GM23248 (cell line): ENCODE measurements around the gene GJC2. TPM values are rescaled to one million over a fixed set of nuclear protein-coding genes. Genes with fewer than 3 reads are reported as not detected.

ENCODE experiments used
- DNase-seq: peaks from one replicate; pipeline ENCODE4 v3.0.0-alpha.2; 2015
- H2AFZ ChIP-seq: fragments of 200-600 bp; sonication (generic); 2 replicates; pipeline ENCODE4 v1.6.1; 2016; ENCODE audit warnings: antibody characterized with exemption
- H3F3A ChIP-seq: fragments of 200-600 bp; sonication (generic); 2 replicates; pipeline ENCODE4 v1.6.1; 2016; ENCODE audit warnings: mild to moderate bottlenecking, antibody characterized with exemption, mixed run types; ENCODE audit not compliant: insufficient read depth
- H3K27ac ChIP-seq: fragments of 200-600 bp; sonication (generic); 2 replicates; pipeline ENCODE4 v1.5.1; 2016; ENCODE audit warnings: mild to moderate bottlenecking
- H3K27me3 ChIP-seq: fragments of 200-600 bp; sonication (generic); replicated peaks from 2 replicates; pipeline ENCODE4 v1.6.1; 2016; ENCODE audit warnings: mild to moderate bottlenecking; ENCODE audit not compliant: insufficient read depth
- H3K36me3 ChIP-seq: fragments of 200-600 bp; sonication (generic); 2 replicates; pipeline ENCODE4 v1.6.1; 2016; ENCODE audit warnings: low read depth, mild to moderate bottlenecking
- H3K4me1 ChIP-seq: fragments of 200-600 bp; sonication (generic); 2 replicates; pipeline ENCODE4 v1.6.1; 2016; ENCODE audit warnings: mild to moderate bottlenecking; ENCODE audit not compliant: insufficient read depth
- H3K4me2 ChIP-seq: fragments of 200-600 bp; sonication (generic); one replicate; pipeline ENCODE4 v1.6.1; 2016; ENCODE audit warnings: mild to moderate bottlenecking; ENCODE audit not compliant: unreplicated experiment
- H3K4me3 ChIP-seq: fragments of 200-600 bp; sonication (generic); 2 replicates; pipeline ENCODE4 v1.5.1; 2016; ENCODE audit warnings: mild to moderate bottlenecking
- H3K79me2 ChIP-seq: fragments of 200-600 bp; sonication (generic); 2 replicates; pipeline ENCODE4 v1.6.1; 2016; ENCODE audit warnings: mild to moderate bottlenecking; ENCODE audit not compliant: insufficient read depth
- H3K9ac ChIP-seq: fragments of 200-600 bp; sonication (generic); 2 replicates; pipeline ENCODE4 v1.6.1; 2016; ENCODE audit warnings: mild to moderate bottlenecking
- H3K9me2 ChIP-seq: fragments of 200-600 bp; sonication (generic); 2 replicates; pipeline ENCODE4 v1.6.1; 2016; ENCODE audit warnings: mixed run types, mild to moderate bottlenecking, moderate library complexity; ENCODE audit not compliant: insufficient read depth
- H3K9me3 ChIP-seq: fragments of 200-600 bp; sonication (generic); one replicate; pipeline ENCODE4 v1.6.1; 2017; ENCODE audit warnings: low read depth
- H4K20me1 ChIP-seq: fragments of 200-600 bp; sonication (generic); 2 replicates; pipeline ENCODE4 v1.6.0; 2016; ENCODE audit not compliant: insufficient read depth
- EZH2 ChIP-seq: fragments of 200-600 bp; sonication (generic); IDR thresholded peaks from 2 replicates; pipeline ENCODE4 v1.6.1; 2018; ENCODE audit warnings: antibody characterized with exemption, mild to moderate bottlenecking; ENCODE audit not compliant: insufficient read depth, poor library complexity, severe bottlenecking
- EZH2phosphoT487 ChIP-seq: fragments of 200-600 bp; sonication (generic); IDR thresholded peaks from 2 replicates; pipeline ENCODE4 v1.6.1; 2018; ENCODE audit warnings: antibody characterized with exemption, moderate library complexity, mild to moderate bottlenecking, low read depth; ENCODE audit not compliant: insufficient read depth
- whole genome bisulfite sequencing, 2 experiments: methylation state at CpG; one replicate each; pipeline ENCODE4 v1.1.6; 2015 to 2017; ENCODE audit warnings: low lambda C conversion rate in 2 of 2, low coverage in 1 of 2; ENCODE audit errors: missing lambda C conversion rate in 2 of 2; 5-methylcytosine and 5-hydroxymethylcytosine counted together
- in situ Hi-C: fragments of 300-500 bp; cut with MboI; formaldehyde crosslinking; loops from 2 replicates; pipeline ENCODE4 v1.15.0; 2020
- polyA plus RNA-seq: library from polyadenylated mRNA; unstranded; fragments of >200 nt; fragmentation: Nextera tagmentation; extraction: Ambion mirVana; gene quantifications from 2 replicates; pipeline ENCODE4 v1.2.1, GENCODE V29; 2016
- total RNA-seq: library from RNA; depleted of rRNA; stranded (reverse); fragments of >200 nt; shearing (Covaris generic); gene quantifications from 2 replicates; pipeline ENCODE4 v1.2.3, GENCODE V29; 2014

Gene GJC2
- total and polyA plus RNA-seq, 2 experiments from 2014 or later, result 0.08 to 0.54 TPM

DNA sequence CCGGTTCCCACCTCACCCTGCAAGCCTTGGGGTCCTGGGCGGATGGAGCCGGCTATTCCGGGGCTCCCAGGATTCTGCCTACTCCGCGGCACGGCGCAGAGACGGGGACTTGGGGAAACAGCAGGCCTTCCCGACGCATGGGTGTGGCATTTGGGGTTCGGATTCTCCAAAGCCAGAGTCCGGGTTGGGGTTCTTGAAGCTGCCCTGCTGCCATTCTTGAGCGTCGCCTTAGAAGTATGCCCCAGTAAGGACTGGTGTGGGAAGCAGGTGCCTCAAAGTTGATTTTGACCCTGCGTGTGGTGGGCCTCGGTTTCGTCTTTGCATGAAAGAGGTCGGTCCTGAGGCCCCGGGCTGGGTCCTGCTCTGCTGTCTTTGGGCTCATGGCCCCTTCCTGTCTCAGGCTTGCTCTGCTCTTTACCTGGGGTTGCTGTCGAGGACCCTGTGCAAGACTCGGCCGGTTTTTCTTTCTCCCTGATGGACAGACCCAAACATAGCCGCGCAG, 9.0 kb upstream of the GJC2 start:
- H4K20me1 ChIP-seq, result peaks cover 24% of the 10 kb centered on the region; the same call in 1 of the 2 replicates
- no peaks in the 10 kb centered on the region for H3K36me3 ChIP-seq
- TF ChIP-seq EZH2, result no peak
- no peak for TF ChIP-seq EZH2phosphoT487
- H3K79me2 ChIP-seq, result peaks cover 53% of the 10 kb centered on the region
- peaks cover 19% of the 10 kb centered on the region for H3K4me1 ChIP-seq
- no peaks in the 10 kb centered on the region for H3F3A ChIP-seq
- peak overlapping the region; percentile 89 for H3K4me2 ChIP-seq
- H3K9ac ChIP-seq, result peak overlapping the region; percentile 96
- H3K27me3 ChIP-seq, result peaks cover 11% of the 10 kb centered on the region; the same call in 1 of the 2 replicates
- peak overlapping the region; percentile 93 for H3K27ac ChIP-seq
- in situ Hi-C loops, result no loop called here
- WGBS, 2 experiments, result 1 to 3% methylated on average over 22 to 24 of the region's 25 CpGs
- H2AFZ ChIP-seq, result peak overlapping the region; percentile 64
- no peak for DNase-seq
- peak overlapping the region; percentile 91 for H3K4me3 ChIP-seq
- H3K9me3 ChIP-seq, result no peaks in the 10 kb centered on the region
- H3K9me2 ChIP-seq, result no peaks in the 10 kb centered on the region

DNA sequence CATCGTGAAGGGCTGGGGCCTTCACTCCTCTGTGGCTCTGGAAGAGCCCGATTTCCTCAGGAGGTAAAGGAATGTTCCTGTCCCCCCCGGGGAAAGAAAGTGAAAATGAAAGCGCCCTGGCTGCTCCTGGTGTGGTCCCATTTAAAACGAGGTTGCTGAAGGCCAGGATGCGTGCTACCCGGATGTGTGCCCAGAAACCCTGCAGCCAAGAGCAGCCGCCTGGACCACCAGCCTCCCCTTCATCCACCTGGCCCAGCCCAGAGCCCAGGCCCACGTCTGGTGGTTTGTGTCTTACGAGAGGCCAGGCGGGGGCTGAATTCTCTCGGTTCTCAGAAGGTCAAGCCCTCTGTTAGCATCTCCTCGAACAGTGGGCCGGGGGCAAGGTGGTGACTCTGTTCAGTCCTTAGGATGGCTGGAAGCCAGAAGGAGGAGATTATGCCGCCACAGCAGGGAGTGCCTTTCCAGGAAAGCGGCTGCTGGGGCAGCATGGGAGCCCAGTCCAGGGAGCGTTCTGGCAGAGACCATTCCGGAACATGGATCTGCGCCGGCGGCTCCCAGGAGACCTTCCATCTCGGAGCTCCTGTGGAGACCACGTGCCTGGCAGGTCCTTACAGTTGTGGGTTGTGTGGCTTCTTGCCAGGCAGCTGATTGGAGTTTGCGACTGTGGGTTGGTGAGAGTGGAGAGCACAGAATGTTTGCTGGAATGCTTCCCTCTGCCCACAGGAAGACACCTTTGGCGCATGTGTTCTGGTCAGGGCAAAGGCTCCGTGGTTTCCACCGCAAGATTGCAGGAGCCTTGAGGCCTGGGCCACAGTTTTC, 8.3 kb upstream of the GJC2 start:
- H3K4me2 ChIP-seq, result peak overlapping the region; percentile 89
- no peaks in the 10 kb centered on the region for H3F3A ChIP-seq
- H3K9ac ChIP-seq, result peak overlapping the region; percentile 96
- H3K4me3 ChIP-seq, result peak overlapping the region; percentile 91
- peaks cover 24% of the 10 kb centered on the region; the same call in 1 of the 2 replicates for H4K20me1 ChIP-seq
- peaks cover 19% of the 10 kb centered on the region for H3K4me1 ChIP-seq
- in situ Hi-C loops, result no loop called here
- WGBS, 2 experiments, result 18 to 28% methylated on average over 27 of the region's 27 CpGs
- peak overlapping the region; percentile 93 for H3K27ac ChIP-seq
- peaks cover 60% of the 10 kb centered on the region for H3K79me2 ChIP-seq
- peak; percentile 75 for DNase-seq
- no peak for TF ChIP-seq EZH2phosphoT487
- TF ChIP-seq EZH2, result no peak
- no peaks in the 10 kb centered on the region for H3K36me3 ChIP-seq
- H3K9me3 ChIP-seq, result no peaks in the 10 kb centered on the region
- peaks cover 5% of the 10 kb centered on the region; the same call in 1 of the 2 replicates for H3K27me3 ChIP-seq
- no peaks in the 10 kb centered on the region for H3K9me2 ChIP-seq
- no peak overlapping the region for H2AFZ ChIP-seq

DNA sequence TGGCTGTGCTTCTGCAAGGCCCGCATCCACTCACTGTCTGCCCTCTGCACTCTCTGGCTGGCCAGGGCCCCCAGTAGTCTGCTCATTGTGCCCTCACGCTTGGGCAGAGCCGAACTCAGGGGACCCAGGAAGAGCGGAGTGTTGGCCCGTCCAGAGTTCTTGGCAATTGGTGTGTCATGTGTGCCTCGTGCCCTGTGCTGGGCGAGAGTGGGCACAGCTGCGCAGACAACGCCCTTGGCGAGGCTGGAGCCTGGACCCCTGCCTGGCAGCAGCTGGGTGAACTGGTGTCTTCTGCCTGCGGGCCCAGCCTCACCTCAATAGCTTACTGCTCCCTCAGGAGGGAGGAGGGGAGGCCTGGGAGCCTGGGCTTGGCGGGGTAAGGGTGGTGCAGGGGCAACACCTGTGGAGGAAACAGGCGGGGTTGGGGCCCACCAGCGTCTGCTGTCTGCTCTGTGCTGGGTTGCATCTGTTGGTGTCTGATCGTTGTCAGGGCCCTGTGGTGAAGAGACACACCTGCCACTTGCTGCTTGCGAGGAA, 7.5 kb upstream of the GJC2 start:
- H3K4me3 ChIP-seq, result peak overlapping the region; percentile 91
- WGBS, 2 experiments, result 63 to 68% methylated on average over 12 to 16 of the region's 16 CpGs
- in situ Hi-C loops, result no loop called here
- DNase-seq, result no peak
- H3K4me2 ChIP-seq, result peak overlapping the region; percentile 89
- H3K9me2 ChIP-seq, result no peaks in the 10 kb centered on the region
- peaks cover 19% of the 10 kb centered on the region for H3K4me1 ChIP-seq
- H3K27me3 ChIP-seq, result no peaks in the 10 kb centered on the region
- no peak overlapping the region for H2AFZ ChIP-seq
- H3K36me3 ChIP-seq, result no peaks in the 10 kb centered on the region
- no peaks in the 10 kb centered on the region for H3K9me3 ChIP-seq
- TF ChIP-seq EZH2 (no peak), EZH2phosphoT487 (no peak)
- peak overlapping the region; percentile 93 for H3K27ac ChIP-seq
- H3K9ac ChIP-seq, result peak overlapping the region; percentile 96
- H4K20me1 ChIP-seq, result peaks cover 24% of the 10 kb centered on the region; the same call in 1 of the 2 replicates
- no peaks in the 10 kb centered on the region for H3F3A ChIP-seq
- peaks cover 68% of the 10 kb centered on the region for H3K79me2 ChIP-seq

DNA sequence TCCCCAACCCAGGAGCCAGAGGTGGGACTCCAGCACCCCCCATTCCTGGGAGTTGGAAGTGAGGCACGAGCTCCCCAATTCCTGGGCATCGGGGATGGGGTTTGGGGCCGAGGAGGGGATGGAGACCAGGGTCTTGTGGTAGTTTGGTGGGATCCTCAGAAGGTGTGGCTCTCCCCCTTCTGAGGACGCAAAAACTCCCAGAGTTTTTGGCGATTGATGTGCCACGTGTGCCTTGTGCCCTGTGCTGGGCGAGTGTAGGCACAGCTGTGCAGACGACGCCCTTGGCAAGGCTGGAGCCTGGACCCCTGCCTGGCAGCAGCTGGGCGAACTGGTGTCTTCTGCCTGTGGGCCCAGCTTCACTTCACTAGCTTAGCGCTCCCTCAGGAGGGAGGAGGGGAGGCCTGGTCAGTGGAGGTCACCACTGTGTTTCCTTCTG, 7.0 kb upstream of the GJC2 start:
- no peak for DNase-seq
- H3K27me3 ChIP-seq, result no peaks in the 10 kb centered on the region
- no peaks in the 10 kb centered on the region for H3K9me3 ChIP-seq
- H3K27ac ChIP-seq, result peak overlapping the region; percentile 93
- no peak overlapping the region for H2AFZ ChIP-seq
- TF ChIP-seq EZH2phosphoT487, result no peak
- no peak for TF ChIP-seq EZH2
- H3K79me2 ChIP-seq, result peaks cover 73% of the 10 kb centered on the region
- peaks cover 19% of the 10 kb centered on the region for H3K4me1 ChIP-seq
- peak overlapping the region; percentile 89 for H3K4me2 ChIP-seq
- no peaks in the 10 kb centered on the region for H3K36me3 ChIP-seq
- in situ Hi-C loops, result no loop called here
- WGBS, 2 experiments, result 50% methylated on average over 10 to 11 of the region's 11 CpGs
- no peaks in the 10 kb centered on the region for H3F3A ChIP-seq
- peak overlapping the region; percentile 96; the same call in 1 of the 2 replicates for H3K9ac ChIP-seq
- peaks cover 24% of the 10 kb centered on the region; the same call in 1 of the 2 replicates for H4K20me1 ChIP-seq
- peak overlapping the region; percentile 91; the same call in 1 of the 2 replicates for H3K4me3 ChIP-seq
- H3K9me2 ChIP-seq, result no peaks in the 10 kb centered on the region
